Endothelial cell of umbilical vein (primary cell): ENCODE results near the gene SLC41A3. TPM values are rescaled to one million over a fixed set of nuclear protein-coding genes. Genes with fewer than 3 reads are reported as not detected.

ENCODE experiments used
- BruUV-seq: library from RNA; stranded (reverse); fragments of 400-500 nt; replicated peaks from 2 replicates; lab custom pipeline; 2021; lab: Mats Ljungman, UMichigan
- CTCF ChIA-PET: fragments of 300-600, 350-600 bp; sonication (Branson Sonifier 250); formaldehyde crosslinking; loops from one replicate; lab custom pipeline; 2021; ENCODE audit warnings: antibody characterized with exemption, inconsistent platforms; lab: Charles Lee
- POLR2A ChIA-PET: fragments of 300-600, 350-600 bp; sonication (Branson Sonifier 250); formaldehyde crosslinking; loops from one replicate; lab custom pipeline; 2021; ENCODE audit warnings: antibody characterized with exemption, inconsistent platforms; lab: Charles Lee
- DNase-seq: peaks from one replicate; pipeline ENCODE4 v3.0.0-alpha.2; 2011; ENCODE audit warnings: low read depth, low spot score
- FAIRE-seq: peaks from 2 replicates; lab custom pipeline; 2011; peaks lifted over from hg19 to GRCh38; lab: Jason Lieb, UNC
- H2AFZ ChIP-seq: 2 replicates; pipeline ENCODE4 v1.6.0; 2012; ENCODE audit warnings: low read depth, low read length, control low read depth, inconsistent platforms
- H3K27ac ChIP-seq: 2 replicates; pipeline ENCODE4 v1.5.1; 2011; ENCODE audit warnings: low read depth, mild to moderate bottlenecking, control low read depth, low read length, moderate library complexity; ENCODE audit not compliant: insufficient read depth
- H3K27me3 ChIP-seq, 2 experiments: 2 replicates each; pipeline versions ENCODE4 v1.6.0 to v1.6.1; 2011; ENCODE audit warnings: low read length in 2 of 2, mixed read lengths in 1 of 2; ENCODE audit not compliant: control insufficient read depth in 2 of 2, insufficient read depth in 2 of 2
- H3K36me3 ChIP-seq, 2 experiments: 2 replicates in 1 of 2; 3 replicates in 1 of 2; pipeline ENCODE4 v1.5.1; 2011; ENCODE audit warnings: low read length in 2 of 2, mild to moderate bottlenecking in 1 of 2, moderate library complexity in 1 of 2; ENCODE audit not compliant: control insufficient read depth in 2 of 2, insufficient read depth in 2 of 2; ENCODE audit errors: extremely low read depth in 1 of 2
- H3K4me1 ChIP-seq: 3 replicates; pipeline ENCODE4 v1.5.1; 2011; ENCODE audit warnings: mild to moderate bottlenecking, low read length; ENCODE audit not compliant: control insufficient read depth, insufficient read depth; ENCODE audit errors: extremely low read depth
- H3K4me2 ChIP-seq: 2 replicates; pipeline ENCODE4 v1.6.1; 2011; ENCODE audit warnings: low read length, control low read depth, mixed read lengths; ENCODE audit not compliant: insufficient read depth
- H3K4me3 ChIP-seq, 3 experiments: fragments of 200-600 bp in 1 of 3; sonication (generic), shearing (Covaris generic) in 1 of 3; replicated peaks in 1 of 3; 2 replicates each; pipeline ENCODE4 v1.5.1; 2011 to 2016; ENCODE audit warnings: control low read depth in 3 of 3, low read length in 3 of 3, mild to moderate bottlenecking in 2 of 3, inconsistent platforms in 1 of 3, low read depth in 1 of 3, moderate library complexity in 1 of 3; ENCODE audit not compliant: insufficient read depth in 1 of 3
- H3K79me2 ChIP-seq: 2 replicates; pipeline ENCODE4 v1.6.0; 2012; ENCODE audit warnings: low read length, inconsistent platforms; ENCODE audit not compliant: control insufficient read depth, insufficient read depth
- H3K9ac ChIP-seq: replicated peaks from 2 replicates; pipeline ENCODE3; 2011; ENCODE audit warnings: low read length, control low read depth; ENCODE audit not compliant: insufficient read depth; ENCODE audit errors: extremely low read depth
- H3K9me1 ChIP-seq: replicated peaks from 3 replicates; pipeline ENCODE4 v1.6.0; 2011; ENCODE audit warnings: mild to moderate bottlenecking, low read length; ENCODE audit not compliant: control insufficient read depth, insufficient read depth; ENCODE audit errors: extremely low read depth
- H3K9me3 ChIP-seq: replicated peaks from 2 replicates; pipeline ENCODE4 v1.5.1; 2012; ENCODE audit warnings: low read length, inconsistent platforms; ENCODE audit not compliant: control insufficient read depth, insufficient read depth
- H4K20me1 ChIP-seq: replicated peaks from 2 replicates; pipeline ENCODE3; 2011; ENCODE audit warnings: mild to moderate bottlenecking, low read length; ENCODE audit not compliant: control insufficient read depth, insufficient read depth; ENCODE audit errors: extremely low read depth
- CTCF ChIP-seq, 2 donors: IDR thresholded peaks; 1 replicate in 1 of 2; 2 replicates in 1 of 2; pipeline ENCODE4 v1.5.1; 2011; ENCODE audit warnings: low read length in 2 of 2, mild to moderate bottlenecking in 2 of 2, moderate library complexity in 2 of 2, control low read depth in 1 of 2, inconsistent platforms in 1 of 2, low read depth in 1 of 2; ENCODE audit not compliant: insufficient read depth in 1 of 2; ENCODE audit errors: extremely low read depth in 1 of 2
- FOS ChIP-seq: IDR thresholded peaks from 2 replicates; pipeline ENCODE4 v1.6.1; 2011; ENCODE audit warnings: mild to moderate bottlenecking, low read length, moderate library complexity, borderline replicate concordance; ENCODE audit not compliant: insufficient read depth
- GATA2 ChIP-seq: IDR thresholded peaks from 2 replicates; pipeline ENCODE4 v1.7.0; 2011; ENCODE audit warnings: low read depth, mild to moderate bottlenecking, moderate library complexity, mixed read lengths, low read length; ENCODE audit not compliant: insufficient read length, insufficient read depth
- JUN ChIP-seq: IDR thresholded peaks from 2 replicates; pipeline ENCODE4 v1.6.1; 2011; ENCODE audit warnings: borderline replicate concordance, low read depth; ENCODE audit not compliant: insufficient read length, insufficient read depth
- MAX ChIP-seq: IDR thresholded peaks from 2 replicates; pipeline ENCODE4 v1.6.1; 2011; ENCODE audit not compliant: insufficient read depth, insufficient read length
- MYC ChIP-seq: IDR thresholded peaks from one replicate; pipeline ENCODE4 v1.6.1; 2011; ENCODE audit warnings: mild to moderate bottlenecking, low read depth, low read length
- dilution Hi-C: fragments of 300-500 bp; cut with MboI; formaldehyde crosslinking; loops from one replicate; pipeline ENCODE4 v1.15.0; 2019; ENCODE audit warnings: low sequenced_read_pairs; ENCODE audit not compliant: extremely low pct_ligation_motif_present
- intact Hi-C: fragments of 100-400 bp; cut with micrococcal nuclease; formaldehyde crosslinking; loops from one replicate; pipeline ENCODE4 v1.10.0; 2022
- polyA plus RNA-seq, 4 experiments: library from polyadenylated mRNA; depleted of rRNA in 3 of 4; stranded (reverse) in 3 of 4; unstranded in 1 of 4; fragments of >200 nt; gene quantifications; 2 replicates each; pipeline versions ENCODE4 v1.2.1 to v1.2.3, GENCODE V29; 2011 to 2012; ENCODE audit warnings: missing spikeins in 1 of 4
- total RNA-seq: library from RNA; stranded (reverse); gene quantifications from 2 replicates; pipeline ENCODE4 v1.2.3, GENCODE V29; 2021

SLC41A3 gene
- total and polyA plus RNA-seq, 2 donors (not counting 3 experiments of a cell fraction or from before 2014, with no cell fraction given): 52.5 to 118 TPM

- Histone ChIP-seq H3K9me1 (no peaks in the 10 kb centered on the region), H3K36me3 (peaks cover 0 to 8% of the 10 kb centered on the region in 2 experiments), H3K27me3 (no peaks in the 10 kb centered on the region), H4K20me1 (no peaks in the 10 kb centered on the region), H3K9me3 (no peaks in the 10 kb centered on the region), H3K4me1 (no peaks in the 10 kb centered on the region), H3K79me2 (no peaks in the 10 kb centered on the region), H3K9ac (no peak overlapping the region), H2AFZ (no peak overlapping the region), H3K4me2 (no peak overlapping the region), H3K4me3 (no peak overlapping the region), H3K27ac (no peak overlapping the region)
- no TSS peak for BruUV-seq
- no peak for TF ChIP-seq GATA2
- no peak for TF ChIP-seq JUN
- no peak for TF ChIP-seq CTCF (IDR thresholded peaks at IDR 0.05; ENCODE audit: extremely low read depth in 1 of 2, insufficient read depth in 1 of 2, low read depth in 1 of 2, low read length in 2 of 2)
- TF ChIP-seq FOS: no peak
- TF ChIP-seq MYC: no peak
- TF ChIP-seq MAX: no peak
- FAIRE-seq (no peak), DNase-seq (no peak)
- ChIA-PET CTCF (no interaction called here), POLR2A (no interaction called here)
- dilution Hi-C loops: no loop called here
- intact Hi-C loops: no loop called here
Measured at GRCh38 chr3:126016616-126017015, 67.3 kb downstream of the SLC41A3 start.
